ENCODE results near the gene MICAL2.

Gene MICAL2

GRCh38 chr11:12170501-12170900 lies 60.1 kb downstream of the MICAL2 start:
- Histone ChIP-seq H3K4me1 (ENCODE audit: control extremely low read depth in 1 of 4, control insufficient read depth in 4 of 4, insufficient read depth in 4 of 4, low read length in 3 of 4) (peaks cover 6 to 32% (median 14%) of the 10 kb centered on the region in 4 experiments), H3K4me3 (ENCODE audit: control insufficient read depth in 1 of 7, extremely low read depth in 1 of 7, insufficient read depth in 4 of 7, low read depth in 2 of 7, low read length in 6 of 7) (no peak overlapping the region), H3K36me3 (ENCODE audit: control insufficient read depth in 4 of 4, insufficient read depth in 4 of 4, low read length in 3 of 4) (no peaks in the 10 kb centered on the region), H3K27ac (ENCODE audit: insufficient read depth in 1 of 2, low read depth in 1 of 2, low read length in 2 of 2, poor library complexity in 1 of 2, severe bottlenecking in 2 of 2) (no peak overlapping the region), H3K27me3 (replicated peaks in 2 of 5; ENCODE audit: control insufficient read depth in 4 of 5, insufficient read depth in 5 of 5, low read length in 4 of 5) (no peaks in the 10 kb centered on the region), H3K9me3 (ENCODE audit: control extremely low read depth in 1 of 5, control insufficient read depth in 4 of 5, insufficient read depth in 2 of 5, low read depth in 1 of 5, low read length in 4 of 5) (peaks cover 0 to 4% (median 0%) of the 10 kb centered on the region in 5 experiments)
- ChIA-PET POLR2A (no interaction called here), CTCF (interaction anchor here (0.9 kb wide), 1 partner anchor 12 kb away, joined by 4 read pairs; no protein-coding TSS in a partner anchor)
- 94% methylated on average over 3 of the region's 3 CpGs for WGBS (ENCODE audit: insufficient coverage)
- DNase-seq, result no peak

DNA sequence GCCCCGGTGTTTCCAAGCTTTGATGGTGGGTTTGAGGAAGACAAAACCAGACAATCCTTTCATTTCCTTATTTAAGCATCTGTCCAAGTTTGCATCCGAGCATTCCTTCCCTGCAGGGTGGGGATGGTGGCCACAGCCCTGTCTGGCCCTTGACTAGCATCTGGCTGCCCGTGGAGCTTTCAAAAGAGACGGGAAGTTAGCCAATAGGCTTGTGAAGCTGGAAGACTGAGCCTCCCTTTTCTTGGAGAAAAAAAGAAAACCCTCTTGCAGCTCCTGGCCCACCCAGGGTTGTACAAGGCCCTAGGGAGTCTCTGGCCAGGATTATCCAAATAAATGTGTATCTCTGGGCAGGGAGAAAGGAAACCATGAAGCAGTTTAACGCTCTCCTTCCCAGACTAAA lies 60.6 kb downstream of the MICAL2 start:
- Histone ChIP-seq H3K4me1 (ENCODE audit: control extremely low read depth in 1 of 4, control insufficient read depth in 4 of 4, insufficient read depth in 4 of 4, low read length in 3 of 4) (peaks cover 6 to 37% (median 18%) of the 10 kb centered on the region in 4 experiments), H3K4me3 (ENCODE audit: control insufficient read depth in 1 of 7, extremely low read depth in 1 of 7, insufficient read depth in 4 of 7, low read depth in 2 of 7, low read length in 6 of 7) (no peak overlapping the region), H3K36me3 (ENCODE audit: control insufficient read depth in 4 of 4, insufficient read depth in 4 of 4, low read length in 3 of 4) (no peaks in the 10 kb centered on the region), H3K27ac (ENCODE audit: insufficient read depth in 1 of 2, low read depth in 1 of 2, low read length in 2 of 2, poor library complexity in 1 of 2, severe bottlenecking in 2 of 2) (no peak overlapping the region), H3K27me3 (replicated peaks in 2 of 5; ENCODE audit: control insufficient read depth in 4 of 5, insufficient read depth in 5 of 5, low read length in 4 of 5) (no peaks in the 10 kb centered on the region), H3K9me3 (ENCODE audit: control extremely low read depth in 1 of 5, control insufficient read depth in 4 of 5, insufficient read depth in 2 of 5, low read depth in 1 of 5, low read length in 4 of 5) (peaks cover 0 to 4% (median 0%) of the 10 kb centered on the region in 5 experiments)
- POLR2A ChIA-PET, result no interaction called here
- no peak for DNase-seq
- CTCF ChIA-PET, result interaction anchor here (0.9 kb wide), 1 partner anchor 12 kb away, joined by 4 read pairs; no protein-coding TSS in a partner anchor
- WGBS (ENCODE audit: insufficient coverage), result 100% methylated on average over 4 of the region's 5 CpGs

DNA sequence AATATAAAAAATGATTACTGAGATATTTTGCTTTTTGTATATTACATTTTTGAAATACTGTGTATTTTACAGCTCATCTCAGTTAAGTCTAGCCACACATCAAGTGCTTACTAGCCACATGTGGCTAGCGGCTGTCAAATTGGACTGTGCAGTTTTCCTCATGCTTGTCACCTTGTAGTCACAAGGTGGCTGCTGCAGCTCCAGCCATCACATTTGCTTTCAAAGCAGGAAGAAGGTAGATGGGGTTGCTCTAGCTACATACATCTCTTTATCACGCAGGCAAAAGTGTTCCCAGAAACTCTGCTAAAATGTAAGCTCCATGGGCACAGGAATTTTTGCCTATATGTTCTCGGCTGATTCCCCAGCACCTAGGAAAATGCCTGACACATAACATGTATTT lies 61.5 kb downstream of the MICAL2 start:
- ChIA-PET CTCF (interaction anchor here (1.0 to 1.9 kb wide), 4 partner anchors 9 to 64 kb away, joined by 3 to 7 read pairs (median 3); no protein-coding TSS in a partner anchor), POLR2A (no interaction called here)
- peaks cover 6 to 35% (median 17%) of the 10 kb centered on the region in 4 experiments for H3K4me1 ChIP-seq (ENCODE audit: control extremely low read depth in 1 of 4, control insufficient read depth in 4 of 4, insufficient read depth in 4 of 4, low read length in 3 of 4)
- DNase-seq, result no peak
- H3K36me3 ChIP-seq (ENCODE audit: control insufficient read depth in 4 of 4, insufficient read depth in 4 of 4, low read length in 3 of 4), result no peaks in the 10 kb centered on the region
- H3K9me3 ChIP-seq (ENCODE audit: control extremely low read depth in 1 of 5, control insufficient read depth in 4 of 5, insufficient read depth in 2 of 5, low read depth in 1 of 5, low read length in 4 of 5), result peaks cover 0 to 4% (median 0%) of the 10 kb centered on the region in 5 experiments
- no peak overlapping the region for H3K4me3 ChIP-seq (ENCODE audit: control insufficient read depth in 1 of 7, extremely low read depth in 1 of 7, insufficient read depth in 4 of 7, low read depth in 2 of 7, low read length in 6 of 7)
- H3K27ac ChIP-seq (ENCODE audit: insufficient read depth in 1 of 2, low read depth in 1 of 2, low read length in 2 of 2, poor library complexity in 1 of 2, severe bottlenecking in 2 of 2), result no peak overlapping the region
- 92% methylated on average over 3 of the region's 3 CpGs for WGBS (ENCODE audit: insufficient coverage)
- H3K27me3 ChIP-seq (replicated peaks in 2 of 5; ENCODE audit: control insufficient read depth in 4 of 5, insufficient read depth in 5 of 5, low read length in 4 of 5), result no peaks in the 10 kb centered on the region

- no peaks in the 10 kb centered on the region for H3K27me3 ChIP-seq (replicated peaks in 2 of 5; ENCODE audit: control insufficient read depth in 4 of 5, insufficient read depth in 5 of 5, low read length in 4 of 5)
- no peak for DNase-seq
- no peak overlapping the region for H3K4me3 ChIP-seq (ENCODE audit: control insufficient read depth in 1 of 7, extremely low read depth in 1 of 7, insufficient read depth in 4 of 7, low read depth in 2 of 7, low read length in 6 of 7)
- H3K4me1 ChIP-seq (ENCODE audit: control extremely low read depth in 1 of 4, control insufficient read depth in 4 of 4, insufficient read depth in 4 of 4, low read length in 3 of 4), result peaks cover 6 to 29% (median 12%) of the 10 kb centered on the region in 4 experiments
- ChIA-PET CTCF (interaction anchor here (1.0 to 1.9 kb wide), 6 partner anchors 9 to 64 kb away, joined by 3 to 7 read pairs (median 4); no protein-coding TSS in a partner anchor), POLR2A (interaction anchor here (0.6 kb wide), 1 partner anchor 71 kb away, joined by 3 read pairs; no protein-coding TSS in a partner anchor)
- H3K36me3 ChIP-seq (ENCODE audit: control insufficient read depth in 4 of 4, insufficient read depth in 4 of 4, low read length in 3 of 4), result no peaks in the 10 kb centered on the region
- 90% methylated on average over 2 of the region's 3 CpGs for WGBS (ENCODE audit: insufficient coverage)
- no peak overlapping the region for H3K27ac ChIP-seq (ENCODE audit: insufficient read depth in 1 of 2, low read depth in 1 of 2, low read length in 2 of 2, poor library complexity in 1 of 2, severe bottlenecking in 2 of 2)
- peaks cover 0 to 4% (median 0%) of the 10 kb centered on the region in 5 experiments for H3K9me3 ChIP-seq (ENCODE audit: control extremely low read depth in 1 of 5, control insufficient read depth in 4 of 5, insufficient read depth in 2 of 5, low read depth in 1 of 5, low read length in 4 of 5)
Observed at GRCh38 chr11:12172493-12173013, 62.2 kb downstream of the MICAL2 start.

DNA sequence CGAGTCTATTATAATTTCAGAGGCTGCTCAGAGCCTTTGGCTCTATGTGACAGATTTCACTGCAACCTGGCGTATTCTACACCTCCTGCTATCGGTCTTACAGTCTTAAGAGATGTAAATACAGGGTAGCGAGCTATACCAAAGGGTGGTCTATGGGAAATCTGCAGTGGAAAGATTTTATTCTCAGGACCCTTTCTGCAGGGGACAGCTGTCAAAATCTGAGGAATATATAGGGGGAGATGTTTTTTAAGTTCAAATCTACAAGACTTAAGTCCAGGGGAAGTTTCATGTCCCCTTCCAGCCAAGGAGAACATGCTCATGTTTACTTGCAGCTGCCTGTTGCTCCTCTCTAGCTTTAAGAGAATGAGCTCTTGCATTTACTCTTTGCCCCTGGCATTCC lies 62.7 kb downstream of the MICAL2 start:
- no peak for DNase-seq
- POLR2A ChIA-PET, result interaction anchor here (0.6 kb wide), 1 partner anchor 71 kb away, joined by 3 read pairs; no protein-coding TSS in a partner anchor
- Histone ChIP-seq H3K36me3 (ENCODE audit: control insufficient read depth in 4 of 4, insufficient read depth in 4 of 4, low read length in 3 of 4) (no peaks in the 10 kb centered on the region), H3K9me3 (ENCODE audit: control extremely low read depth in 1 of 5, control insufficient read depth in 4 of 5, insufficient read depth in 2 of 5, low read depth in 1 of 5, low read length in 4 of 5) (peaks cover 0 to 4% (median 0%) of the 10 kb centered on the region in 5 experiments), H3K27me3 (replicated peaks in 2 of 5; ENCODE audit: control insufficient read depth in 4 of 5, insufficient read depth in 5 of 5, low read length in 4 of 5) (no peaks in the 10 kb centered on the region), H3K27ac (ENCODE audit: insufficient read depth in 1 of 2, low read depth in 1 of 2, low read length in 2 of 2, poor library complexity in 1 of 2, severe bottlenecking in 2 of 2) (no peak overlapping the region), H3K4me3 (ENCODE audit: control insufficient read depth in 1 of 7, extremely low read depth in 1 of 7, insufficient read depth in 4 of 7, low read depth in 2 of 7, low read length in 6 of 7) (no peak overlapping the region), H3K4me1 (ENCODE audit: control extremely low read depth in 1 of 4, control insufficient read depth in 4 of 4, insufficient read depth in 4 of 4, low read length in 3 of 4) (peaks cover 6 to 33% (median 12%) of the 10 kb centered on the region in 4 experiments)
- CTCF ChIA-PET, result interaction anchor here (1.0 to 1.9 kb wide), 5 partner anchors 9 to 63 kb away, joined by 3 to 7 read pairs (median 4); no protein-coding TSS in a partner anchor
- WGBS (ENCODE audit: insufficient coverage), result 95% methylated on average over 4 of the region's 4 CpGs

DNA sequence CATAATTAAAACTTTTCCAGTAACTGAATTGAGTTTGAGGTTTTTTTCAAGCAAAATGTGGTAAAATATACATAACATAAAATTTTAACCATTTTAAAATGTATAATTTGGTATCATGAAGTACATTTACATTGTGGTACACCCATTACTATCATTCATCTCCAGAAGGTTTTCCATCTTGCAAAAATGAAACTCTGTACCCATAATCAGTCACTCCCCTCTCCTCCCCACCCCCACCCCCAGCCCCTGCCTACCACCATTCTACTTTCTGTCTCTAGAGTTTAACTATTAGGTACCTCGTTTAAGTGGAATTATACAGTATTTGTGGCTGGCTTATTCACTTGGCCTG lies 63.7 kb downstream of the MICAL2 start:
- WGBS (ENCODE audit: insufficient coverage), result no CpG with 5 or more reads among the region's 1 CpG
- peak overlapping the region; percentile 3 to 46 for H3K27ac ChIP-seq (ENCODE audit: insufficient read depth in 1 of 2, low read depth in 1 of 2, low read length in 2 of 2, poor library complexity in 1 of 2, severe bottlenecking in 2 of 2)
- no peaks in the 10 kb centered on the region for H3K27me3 ChIP-seq (replicated peaks in 2 of 5; ENCODE audit: control insufficient read depth in 4 of 5, insufficient read depth in 5 of 5, low read length in 4 of 5)
- peaks cover 0 to 4% (median 0%) of the 10 kb centered on the region in 5 experiments for H3K9me3 ChIP-seq (ENCODE audit: control extremely low read depth in 1 of 5, control insufficient read depth in 4 of 5, insufficient read depth in 2 of 5, low read depth in 1 of 5, low read length in 4 of 5)
- peaks cover 6 to 37% (median 12%) of the 10 kb centered on the region in 4 experiments for H3K4me1 ChIP-seq (ENCODE audit: control extremely low read depth in 1 of 4, control insufficient read depth in 4 of 4, insufficient read depth in 4 of 4, low read length in 3 of 4)
- H3K36me3 ChIP-seq (ENCODE audit: control insufficient read depth in 4 of 4, insufficient read depth in 4 of 4, low read length in 3 of 4), result no peaks in the 10 kb centered on the region
- H3K4me3 ChIP-seq (ENCODE audit: control insufficient read depth in 1 of 7, extremely low read depth in 1 of 7, insufficient read depth in 4 of 7, low read depth in 2 of 7, low read length in 6 of 7), result no peak overlapping the region
- DNase-seq, result no peak
- CTCF ChIA-PET, result interaction anchor here (1.0 kb wide), 1 partner anchor 7 kb away, joined by 3 read pairs; no protein-coding TSS in a partner anchor
- POLR2A ChIA-PET, result no interaction called here

- peak overlapping the region; percentile 3 to 46 for H3K27ac ChIP-seq (ENCODE audit: insufficient read depth in 1 of 2, low read depth in 1 of 2, low read length in 2 of 2, poor library complexity in 1 of 2, severe bottlenecking in 2 of 2)
- peak; percentile 74 to 94 (median 92) for DNase-seq
- ChIA-PET POLR2A (interaction anchor here (0.6 kb wide), 1 partner anchor 159 kb away, joined by 3 read pairs; no protein-coding TSS in a partner anchor), CTCF (interaction anchor here (1.0 kb wide), 1 partner anchor 8 kb away, joined by 3 read pairs; no protein-coding TSS in a partner anchor)
- no peaks in the 10 kb centered on the region for H3K27me3 ChIP-seq (replicated peaks in 2 of 5; ENCODE audit: control insufficient read depth in 4 of 5, insufficient read depth in 5 of 5, low read length in 4 of 5)
- peaks cover 0 to 4% (median 0%) of the 10 kb centered on the region in 5 experiments for H3K9me3 ChIP-seq (ENCODE audit: control extremely low read depth in 1 of 5, control insufficient read depth in 4 of 5, insufficient read depth in 2 of 5, low read depth in 1 of 5, low read length in 4 of 5)
- WGBS (ENCODE audit: insufficient coverage), result 58% methylated on average over 2 of the region's 3 CpGs
- H3K4me3 ChIP-seq (ENCODE audit: control insufficient read depth in 1 of 7, extremely low read depth in 1 of 7, insufficient read depth in 4 of 7, low read depth in 2 of 7, low read length in 6 of 7), result no peak overlapping the region
- H3K36me3 ChIP-seq (ENCODE audit: control insufficient read depth in 4 of 4, insufficient read depth in 4 of 4, low read length in 3 of 4), result no peaks in the 10 kb centered on the region
- H3K4me1 ChIP-seq (ENCODE audit: control extremely low read depth in 1 of 4, control insufficient read depth in 4 of 4, insufficient read depth in 4 of 4, low read length in 3 of 4), result peaks cover 6 to 40% (median 12%) of the 10 kb centered on the region in 4 experiments
Observed at GRCh38 chr11:12174477-12175143, 64.2 kb downstream of the MICAL2 start.

Measured in common myeloid progenitor, CD34-positive (primary cell).